ENCODE measurements around the gene ERBB2.
"Not testable (repeated sequence)": the region's sequence is repeated elsewhere in the genome, so short reads cannot be mapped to it uniquely, and the experiment has no call there.

Gene ERBB2

GRCh38 chr17:39730095-39730921, 30.4 kb downstream of the ERBB2 start, which contains the start of gene MIEN1:
Gene MIEN1 (minus strand): TSS chr17:39730532. CDS start chr17:39730495, 37 bp downstream.
- peak; percentile 59 for DNase-seq

DNA sequence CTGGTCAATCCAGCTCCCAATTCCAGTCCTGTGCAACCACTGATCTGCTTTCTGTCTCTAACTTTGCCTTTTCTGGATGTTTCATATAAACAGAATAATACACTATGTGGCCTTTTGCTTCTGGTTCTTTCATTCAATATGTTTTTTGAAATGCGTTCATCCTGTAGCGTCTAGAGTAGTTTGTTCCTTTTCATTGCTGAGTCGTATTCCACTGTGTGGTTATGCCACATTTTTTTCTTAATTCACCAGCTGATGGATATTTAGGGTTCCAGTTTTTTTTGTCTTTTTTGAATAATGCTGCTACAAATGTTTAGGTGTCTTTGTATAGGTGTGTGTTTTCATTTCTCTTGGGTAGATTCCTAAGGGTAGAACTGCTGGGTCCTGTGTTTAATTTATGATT, 32.7 kb downstream of the ERBB2 start:
- no peak for DNase-seq

DNA sequence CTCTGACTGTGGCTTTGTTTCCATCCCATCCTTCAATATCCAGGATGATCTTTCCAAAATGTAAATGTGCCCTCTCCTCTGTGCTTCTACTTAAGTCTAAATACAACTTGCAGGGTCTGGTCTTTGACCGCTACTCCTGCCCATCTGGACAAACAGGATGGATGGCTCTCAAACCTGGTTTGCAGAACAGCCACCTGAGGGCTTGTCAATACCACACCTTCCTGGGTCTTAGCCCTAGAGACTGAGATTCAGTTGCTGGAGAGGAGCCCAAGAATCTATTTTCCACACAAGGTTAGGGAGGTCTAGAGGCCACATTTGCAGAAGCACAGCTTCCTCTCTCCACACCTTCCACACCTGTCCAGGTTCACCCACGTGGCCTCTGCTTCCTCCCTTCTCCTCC, 36.0 kb downstream of the ERBB2 start:
- DNase-seq, result no peak

GRCh38 chr17:39736319-39737165, 36.7 kb downstream of the ERBB2 start:
- DNase-seq, result no peak

DNA sequence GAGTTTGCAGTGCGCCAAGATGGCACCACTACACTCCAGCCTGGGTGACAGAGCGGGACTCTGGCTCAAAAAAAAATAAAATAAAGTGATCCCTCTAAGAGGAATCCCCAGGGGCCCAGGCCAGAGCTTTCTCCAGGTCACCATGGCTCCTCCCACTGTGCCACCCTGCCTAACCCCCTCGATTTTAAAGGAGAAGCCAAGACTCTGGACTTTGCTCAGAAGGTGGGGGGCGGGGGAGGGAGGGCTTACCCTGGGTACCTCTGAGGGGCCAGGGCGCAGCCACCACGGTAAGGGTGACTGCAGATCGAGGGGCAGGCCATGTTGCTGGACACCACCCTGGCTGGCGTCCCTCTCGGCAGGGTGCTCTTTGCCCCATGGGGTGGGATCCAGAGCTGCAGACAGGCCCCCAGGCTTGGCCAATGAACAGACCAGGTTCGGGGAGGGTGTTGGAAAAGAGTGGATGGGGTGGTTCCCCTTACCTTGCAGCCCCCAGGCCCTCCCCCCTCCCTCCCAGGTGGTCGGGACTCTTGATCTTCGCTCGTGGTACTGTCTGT, 37.4 kb downstream of the ERBB2 start:
- DNase-seq, result no peak

DNA sequence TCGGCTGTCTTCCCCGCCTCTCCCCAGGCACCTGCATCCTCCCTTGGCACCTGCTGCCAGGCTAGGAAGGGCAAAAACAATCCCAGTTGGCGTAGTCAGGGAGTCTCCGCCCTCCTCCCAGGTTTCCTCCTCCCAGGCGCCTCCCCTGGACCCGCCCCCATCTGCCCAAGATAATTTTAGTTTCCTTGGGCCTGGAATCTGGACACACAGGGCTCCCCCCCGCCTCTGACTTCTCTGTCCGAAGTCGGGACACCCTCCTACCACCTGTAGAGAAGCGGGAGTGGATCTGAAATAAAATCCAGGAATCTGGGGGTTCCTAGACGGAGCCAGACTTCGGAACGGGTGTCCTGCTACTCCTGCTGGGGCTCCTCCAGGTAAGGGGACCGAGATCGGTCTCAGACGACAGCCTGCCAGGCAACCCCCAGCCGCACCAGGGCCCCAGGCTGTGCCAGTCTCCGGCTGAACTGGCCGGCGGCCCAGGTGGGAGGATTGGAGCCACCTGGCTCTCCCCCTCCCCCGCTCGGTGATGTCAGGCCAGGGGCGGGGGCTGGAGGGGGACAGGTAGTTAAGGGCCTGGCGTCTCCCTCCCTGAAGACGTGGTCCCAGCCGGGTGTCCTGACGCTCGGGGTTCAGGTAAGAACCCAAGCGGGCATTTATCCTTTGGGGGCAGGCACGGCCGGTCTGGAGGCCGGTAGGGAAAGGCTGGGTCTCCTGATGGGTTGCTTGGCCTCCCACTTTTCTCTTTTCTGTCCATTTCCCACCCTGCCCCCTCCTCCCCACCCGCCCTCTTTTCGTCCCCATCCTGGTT, 38.1 kb downstream of the ERBB2 start, which contains the start of gene GRB7:
Gene GRB7 (plus strand): TSS at position 179 of the 808 bp plus-strand sequence. CDS start 4,364 bp downstream, outside the sequence.
- no peak for DNase-seq

GRCh38 chr17:39738568-39738901, 38.7 kb downstream of the ERBB2 start:
- no peak for DNase-seq

DNA sequence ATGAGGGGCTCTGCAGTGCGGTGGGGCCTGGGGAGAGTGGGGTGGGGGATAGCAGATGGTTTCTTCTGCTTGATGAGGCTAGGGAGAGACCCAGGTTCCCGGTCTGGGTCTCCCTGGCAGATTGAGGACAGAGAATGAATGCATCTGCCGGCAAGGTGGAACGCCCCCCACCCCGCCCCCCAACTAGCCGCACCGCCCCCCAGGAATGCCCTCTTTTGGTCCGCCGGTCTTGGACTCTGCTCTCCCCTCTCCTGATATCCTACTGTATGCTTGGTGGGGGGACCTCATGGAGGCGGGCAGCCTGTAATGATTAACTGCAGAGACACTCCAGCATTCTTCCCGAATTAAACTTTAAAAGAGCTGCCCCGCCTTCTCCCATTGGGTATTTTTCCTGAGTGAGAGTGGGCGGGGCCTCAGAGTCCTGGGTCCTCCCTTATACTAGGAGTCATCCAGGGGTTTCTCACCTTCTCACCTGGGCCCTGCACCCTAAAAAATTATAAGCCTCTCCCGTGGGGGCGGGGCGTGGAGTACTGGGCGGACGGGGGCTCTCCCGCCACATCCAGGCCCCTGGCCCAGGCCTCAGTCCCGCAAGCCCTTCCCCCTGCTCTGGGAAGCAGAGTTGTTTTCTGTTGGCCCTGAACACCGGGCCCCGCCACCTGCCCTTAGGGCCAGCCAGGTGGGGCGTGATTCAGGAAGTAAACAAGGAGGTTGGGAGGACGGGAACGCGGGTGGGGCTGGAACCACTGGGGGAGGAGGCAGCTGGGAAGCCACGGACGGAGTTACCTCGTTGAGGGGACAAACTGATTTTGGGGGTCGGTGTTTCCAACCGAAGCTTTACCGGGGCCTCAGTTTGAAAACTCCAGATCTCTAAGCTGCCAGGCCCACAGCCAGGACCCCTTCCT, 39.4 kb downstream of the ERBB2 start:
- DNase-seq, result no peak

DNA sequence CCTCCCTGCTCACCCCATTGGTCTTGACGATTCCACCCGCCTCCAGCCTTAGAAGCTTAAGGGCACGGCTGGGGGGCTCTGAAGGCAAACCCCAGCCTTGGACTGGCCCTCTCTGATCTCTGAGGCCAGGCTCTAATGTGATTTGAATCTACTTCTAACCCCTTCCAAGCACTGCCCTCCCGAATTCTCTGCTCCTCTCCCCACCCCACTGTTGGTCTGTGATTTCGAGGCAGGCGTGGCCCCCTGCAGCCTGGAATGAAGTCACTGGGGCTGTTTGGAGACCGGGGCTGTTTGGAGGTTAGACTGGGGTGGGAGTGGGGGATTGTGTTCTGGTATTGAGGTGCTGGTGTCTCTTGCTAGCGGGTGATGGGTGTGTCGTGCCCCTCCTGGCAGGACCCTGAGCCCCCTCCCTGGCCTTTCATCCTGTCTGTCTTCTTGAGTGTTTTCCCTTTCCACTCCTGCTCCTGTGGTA, 40.1 kb downstream of the ERBB2 start:
- no peak for DNase-seq

- no peak for DNase-seq
These were observed 40.7 kb downstream of the ERBB2 start for GRCh38 chr17:39740357-39741111.

GRCh38 chr17:39742126-39742855, 42.4 kb downstream of the ERBB2 start:
- DNase-seq, result no peak

DNA sequence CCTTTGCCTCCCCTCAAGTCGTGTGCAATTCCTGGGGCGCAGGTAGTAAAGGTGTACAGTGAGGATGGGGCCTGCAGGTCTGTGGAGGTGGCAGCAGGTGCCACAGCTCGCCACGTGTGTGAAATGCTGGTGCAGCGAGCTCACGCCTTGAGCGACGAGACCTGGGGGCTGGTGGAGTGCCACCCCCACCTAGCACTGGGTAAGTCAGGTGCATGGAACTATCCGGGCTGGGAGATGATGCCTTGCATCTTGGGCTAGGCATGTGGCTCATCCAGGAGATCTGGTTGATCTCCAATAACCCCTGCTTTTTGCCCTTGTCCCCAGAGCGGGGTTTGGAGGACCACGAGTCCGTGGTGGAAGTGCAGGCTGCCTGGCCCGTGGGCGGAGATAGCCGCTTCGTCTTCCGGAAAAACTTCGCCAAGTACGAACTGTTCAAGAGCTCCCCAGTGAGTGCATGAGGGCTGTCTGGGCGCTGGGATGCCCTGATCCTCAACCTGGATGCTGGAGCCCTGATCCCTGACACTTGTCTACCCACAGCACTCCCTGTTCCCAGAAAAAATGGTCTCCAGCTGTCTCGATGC, 43.1 kb downstream of the ERBB2 start:
- DNase-seq, result no peak

- DNase-seq, result no peak
These were observed 44.4 kb downstream of the ERBB2 start for GRCh38 chr17:39744075-39744835.

GRCh38 chr17:39744836-39745215, 45.0 kb downstream of the ERBB2 start:
- no peak for DNase-seq

DNA sequence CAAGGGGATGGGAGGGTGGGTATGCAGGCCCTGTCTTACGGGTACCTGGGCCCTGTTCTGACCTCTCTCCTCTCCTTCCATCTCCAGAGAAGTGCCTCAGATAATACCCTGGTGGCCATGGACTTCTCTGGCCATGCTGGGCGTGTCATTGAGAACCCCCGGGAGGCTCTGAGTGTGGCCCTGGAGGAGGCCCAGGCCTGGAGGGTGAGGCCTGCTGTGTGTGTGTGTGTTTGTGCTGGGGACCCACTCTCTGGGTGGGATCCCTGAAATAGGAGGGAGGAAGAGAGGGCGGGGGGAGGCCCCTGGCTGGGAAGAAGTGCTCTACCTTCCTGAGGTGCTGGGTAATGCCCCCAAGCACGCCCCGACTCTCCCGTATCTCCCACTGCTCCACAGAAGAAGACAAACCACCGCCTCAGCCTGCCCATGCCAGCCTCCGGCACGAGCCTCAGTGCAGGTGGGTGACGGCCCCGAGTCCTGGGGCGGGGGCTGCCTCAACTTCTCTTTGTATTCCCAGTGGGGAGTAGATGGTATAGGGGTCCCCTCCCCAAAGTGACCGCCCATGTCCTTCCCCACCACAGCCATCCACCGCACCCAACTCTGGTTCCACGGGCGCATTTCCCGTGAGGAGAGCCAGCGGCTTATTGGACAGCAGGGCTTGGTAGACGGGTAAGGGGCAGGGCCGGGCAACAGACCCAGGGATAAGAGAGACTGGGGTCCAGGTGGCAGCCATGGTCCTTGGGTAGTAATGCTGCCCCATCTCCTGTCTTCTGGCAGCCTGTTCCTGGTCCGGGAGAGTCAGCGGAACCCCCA, 45.7 kb downstream of the ERBB2 start:
- no peak for DNase-seq

DNA sequence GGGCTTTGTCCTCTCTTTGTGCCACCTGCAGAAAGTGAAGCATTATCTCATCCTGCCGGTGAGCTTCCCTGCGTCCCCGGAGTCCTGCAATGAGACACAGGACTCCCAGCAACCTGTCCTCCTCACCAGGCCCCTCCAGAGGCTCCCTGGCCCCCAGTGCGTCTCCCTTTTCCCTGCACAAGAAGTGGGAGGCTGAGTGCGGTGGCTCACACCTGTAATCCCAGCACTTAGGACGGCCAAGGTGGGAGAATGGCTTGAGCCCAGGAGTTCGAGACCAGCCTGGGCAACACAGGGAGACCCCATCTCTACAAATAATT, 46.2 kb downstream of the ERBB2 start:
- no peak for DNase-seq

- DNase-seq, result no peak
These were observed 47.9 kb downstream of the ERBB2 start for GRCh38 chr17:39747745-39748144.

DNA sequence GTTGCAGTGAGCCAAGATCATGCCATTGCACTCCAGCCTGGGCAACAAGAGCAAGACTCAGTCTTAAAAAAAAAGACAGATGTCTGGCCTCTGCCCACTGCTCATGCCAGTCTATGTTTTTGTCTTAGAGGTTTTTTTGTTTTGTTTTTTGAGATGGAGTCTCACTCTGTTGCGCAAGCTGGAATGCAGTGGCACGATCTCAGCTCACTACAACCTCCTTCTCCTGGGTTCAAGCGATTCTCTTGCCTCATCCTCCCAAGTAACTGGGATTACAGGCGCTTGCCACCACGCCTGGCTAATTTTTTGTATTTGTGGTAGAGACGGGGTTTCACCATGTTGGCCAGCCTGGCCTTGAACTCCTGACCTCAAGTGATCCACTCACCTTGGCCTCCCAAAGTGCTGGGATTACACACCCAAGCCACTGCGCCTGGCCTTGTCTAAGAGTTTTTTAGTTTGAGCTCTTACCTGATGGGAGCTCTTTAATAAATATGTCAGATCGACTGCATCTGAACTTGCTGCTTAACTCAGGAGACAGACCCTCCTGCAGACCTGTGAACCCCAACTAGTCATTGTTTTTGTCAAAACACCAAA, 48.7 kb downstream of the ERBB2 start:
- not testable (repeated sequence) for DNase-seq
